ENCODE measurements around the gene APOA5.
"Not testable (repeated sequence)": the region's sequence is repeated elsewhere in the genome, so short reads cannot be mapped to it uniquely, and the experiment has no call there.

The APOA5 gene

DNA sequence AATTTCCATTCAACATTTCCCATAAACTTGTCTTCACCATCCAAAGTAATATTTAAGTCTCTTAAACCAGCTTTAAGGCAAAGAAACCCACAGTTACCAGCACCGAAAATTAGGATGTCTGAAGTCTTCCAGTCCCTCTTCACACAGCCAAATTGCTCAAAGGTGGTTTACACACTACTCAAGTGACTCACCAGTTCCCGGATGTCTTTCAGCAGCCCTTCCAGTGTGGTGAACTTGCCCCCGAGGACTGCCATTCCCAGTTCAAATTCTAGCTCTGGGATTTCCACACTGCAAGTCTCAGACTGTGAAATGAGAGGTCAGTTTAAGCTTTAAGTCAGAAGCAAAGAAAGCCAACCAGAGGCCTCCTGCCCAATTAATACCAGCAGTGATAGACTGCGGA is 9.0 kb downstream of the APOA5 start:
- Histone ChIP-seq H3K4me1 (ENCODE audit: control insufficient read depth in 1 of 2, insufficient read depth in 2 of 2, low read length in 2 of 2) (peaks cover 8 to 13% of the 10 kb centered on the region in 2 donors), H3K27ac (ENCODE audit: low read length) (no peak overlapping the region), H3K4me3 (ENCODE audit: low read depth in 1 of 2, low read length in 2 of 2) (no peak overlapping the region), H3K9me3 (ENCODE audit: control insufficient read depth in 1 of 2, low read length in 2 of 2) (no peaks in the 10 kb centered on the region), H3K27me3 (ENCODE audit: low read depth, low read length) (no peaks in the 10 kb centered on the region), H3K36me3 (ENCODE audit: control insufficient read depth in 1 of 2, insufficient read depth in 2 of 2, low read length in 2 of 2) (peaks cover 80 to 82% of the 10 kb centered on the region in 2 donors)

DNA sequence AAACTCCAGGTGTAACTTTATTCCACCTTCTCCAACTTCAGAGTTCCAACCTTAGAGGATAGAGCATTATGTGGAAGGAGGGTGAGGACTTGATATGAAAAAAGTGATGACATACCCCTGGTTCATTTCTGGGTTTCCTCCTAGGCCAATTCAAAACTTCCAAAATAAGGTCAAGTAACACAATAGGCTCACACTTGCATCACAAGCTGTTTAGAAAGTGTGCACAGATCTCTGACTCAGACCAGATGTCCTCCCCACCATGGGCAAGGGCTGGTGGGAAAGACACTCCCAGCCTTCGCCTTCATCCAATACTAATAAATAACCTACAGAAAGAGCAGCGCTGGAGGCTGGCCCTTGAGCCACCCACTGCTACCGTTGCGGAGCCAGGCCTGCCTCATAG is 13.1 kb downstream of the APOA5 start:
- no peak overlapping the region for H3K27ac ChIP-seq (ENCODE audit: low read length)
- H3K4me3 ChIP-seq (ENCODE audit: low read depth in 1 of 2, low read length in 2 of 2) = no peak overlapping the region
- peaks cover 61 to 62% of the 10 kb centered on the region in 2 donors for H3K36me3 ChIP-seq (ENCODE audit: control insufficient read depth in 1 of 2, insufficient read depth in 2 of 2, low read length in 2 of 2)
- peaks cover 0 to 3% of the 10 kb centered on the region in 2 donors for H3K4me1 ChIP-seq (ENCODE audit: control insufficient read depth in 1 of 2, insufficient read depth in 2 of 2, low read length in 2 of 2)
- H3K27me3 ChIP-seq (ENCODE audit: low read depth, low read length) = no peaks in the 10 kb centered on the region
- no peaks in the 10 kb centered on the region for H3K9me3 ChIP-seq (ENCODE audit: control insufficient read depth in 1 of 2, low read length in 2 of 2)

DNA sequence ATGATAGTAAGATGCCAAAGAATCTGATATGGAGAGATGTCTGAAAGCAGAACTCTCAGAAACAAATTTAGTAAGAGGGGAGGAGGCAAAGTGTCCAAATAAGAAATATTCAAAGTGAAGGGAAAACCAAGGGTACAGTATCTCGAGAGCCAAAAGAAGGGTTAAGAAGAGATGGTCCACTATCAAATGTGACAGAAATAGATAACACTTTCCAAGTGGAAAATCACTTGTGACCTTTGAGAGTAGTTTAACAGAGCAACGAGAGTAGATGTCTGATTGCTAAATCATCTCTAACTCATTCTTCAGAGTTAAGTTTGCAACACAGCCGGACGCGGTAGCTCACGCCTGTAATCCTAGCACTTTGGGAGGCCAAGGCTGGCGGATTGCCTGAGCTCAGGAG is 14.6 kb downstream of the APOA5 start:
- Histone ChIP-seq H3K36me3 (ENCODE audit: control insufficient read depth in 1 of 2, insufficient read depth in 2 of 2, low read length in 2 of 2) (peaks cover 46 to 51% of the 10 kb centered on the region in 2 donors), H3K27ac (ENCODE audit: low read length) (no peak overlapping the region), H3K4me1 (ENCODE audit: control insufficient read depth in 1 of 2, insufficient read depth in 2 of 2, low read length in 2 of 2) (peaks cover 0 to 6% of the 10 kb centered on the region in 2 donors), H3K4me3 (ENCODE audit: low read depth in 1 of 2, low read length in 2 of 2) (no peak overlapping the region), H3K9me3 (ENCODE audit: control insufficient read depth in 1 of 2, low read length in 2 of 2) (no peaks in the 10 kb centered on the region), H3K27me3 (ENCODE audit: low read depth, low read length) (no peaks in the 10 kb centered on the region)

DNA sequence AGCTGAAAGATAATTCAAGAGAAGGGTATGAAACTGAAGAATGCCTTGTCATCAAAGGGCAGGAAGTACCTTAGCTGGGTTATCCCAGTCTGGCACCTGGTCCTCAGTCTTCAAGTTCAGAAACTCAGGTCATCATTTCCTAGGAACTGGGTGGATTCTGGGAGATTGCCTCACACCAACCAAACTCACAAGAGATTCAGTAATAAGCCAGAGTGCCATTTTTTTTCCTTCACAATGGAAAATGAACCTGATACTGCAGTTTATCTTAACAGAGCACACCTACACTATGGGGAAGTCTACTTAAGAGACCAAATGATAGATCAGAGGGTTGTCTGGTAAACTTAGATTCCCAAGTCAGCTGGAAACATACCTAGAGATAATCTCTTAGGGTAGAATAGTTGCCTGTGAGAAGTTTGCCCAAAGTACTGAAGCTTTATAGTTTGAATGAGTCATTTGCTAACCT is 15.1 kb downstream of the APOA5 start:
- Histone ChIP-seq H3K4me3 (ENCODE audit: low read depth in 1 of 2, low read length in 2 of 2) (no peak overlapping the region), H3K27ac (ENCODE audit: low read length) (no peak overlapping the region), H3K27me3 (ENCODE audit: low read depth, low read length) (no peaks in the 10 kb centered on the region), H3K9me3 (ENCODE audit: control insufficient read depth in 1 of 2, low read length in 2 of 2) (no peaks in the 10 kb centered on the region), H3K36me3 (ENCODE audit: control insufficient read depth in 1 of 2, insufficient read depth in 2 of 2, low read length in 2 of 2) (peaks cover 44 to 46% of the 10 kb centered on the region in 2 donors), H3K4me1 (ENCODE audit: control insufficient read depth in 1 of 2, insufficient read depth in 2 of 2, low read length in 2 of 2) (peaks cover 5 to 11% of the 10 kb centered on the region in 2 donors)

- H3K36me3 ChIP-seq (ENCODE audit: control insufficient read depth in 1 of 2, insufficient read depth in 2 of 2, low read length in 2 of 2) = peaks cover 38 to 41% of the 10 kb centered on the region in 2 donors
- H3K4me1 ChIP-seq (ENCODE audit: control insufficient read depth in 1 of 2, insufficient read depth in 2 of 2, low read length in 2 of 2) = peaks cover 7 to 17% of the 10 kb centered on the region in 2 donors
- no peaks in the 10 kb centered on the region for H3K9me3 ChIP-seq (ENCODE audit: control insufficient read depth in 1 of 2, low read length in 2 of 2)
- no peak overlapping the region for H3K27ac ChIP-seq (ENCODE audit: low read length)
- no peaks in the 10 kb centered on the region for H3K27me3 ChIP-seq (ENCODE audit: low read depth, low read length)
- H3K4me3 ChIP-seq (ENCODE audit: low read depth in 1 of 2, low read length in 2 of 2) = no peak overlapping the region
Measured at GRCh38 chr11:116775975-116776374, 15.7 kb downstream of the APOA5 start.

DNA sequence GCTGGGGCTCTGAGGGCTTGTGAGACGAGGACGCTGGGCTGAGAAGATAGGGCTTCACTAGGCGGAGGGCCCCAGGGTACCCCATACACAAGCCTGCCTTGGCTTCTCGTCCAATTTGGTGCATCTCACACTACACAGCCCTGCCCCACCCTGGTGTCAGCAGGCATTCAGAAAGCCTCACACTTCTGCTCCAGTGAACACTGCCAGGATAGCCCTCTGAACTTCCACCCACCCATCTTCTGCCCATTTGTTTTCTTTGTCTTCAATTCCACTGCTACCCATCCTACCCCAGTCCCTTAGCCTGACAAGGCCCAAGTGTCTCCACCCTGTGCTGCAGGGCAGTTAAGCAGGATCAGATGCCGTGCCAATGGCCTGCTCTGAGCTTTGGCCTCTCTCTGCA is 17.0 kb downstream of the APOA5 start:
- peaks cover 7 to 20% of the 10 kb centered on the region in 2 donors for H3K4me1 ChIP-seq (ENCODE audit: control insufficient read depth in 1 of 2, insufficient read depth in 2 of 2, low read length in 2 of 2)

GRCh38 chr11:116773203-116774097 is 18.2 kb downstream of the APOA5 start:
- Histone ChIP-seq H3K27me3 (ENCODE audit: low read depth, low read length) (no peaks in the 10 kb centered on the region), H3K4me1 (ENCODE audit: control insufficient read depth in 1 of 2, insufficient read depth in 2 of 2, low read length in 2 of 2) (peaks cover 7 to 20% of the 10 kb centered on the region in 2 donors), H3K36me3 (ENCODE audit: control insufficient read depth in 1 of 2, insufficient read depth in 2 of 2, low read length in 2 of 2) (peaks cover 25 to 26% of the 10 kb centered on the region in 2 donors), H3K4me3 (ENCODE audit: low read depth in 1 of 2, low read length in 2 of 2) (peak overlapping the region; percentile 85 to 96), H3K27ac (ENCODE audit: low read length) (peak overlapping the region; percentile 60), H3K9me3 (ENCODE audit: control insufficient read depth in 1 of 2, low read length in 2 of 2) (no peaks in the 10 kb centered on the region)

More for the DNA sequence above, 17.0 kb downstream of the APOA5 start:
- no peaks in the 10 kb centered on the region for H3K27me3 ChIP-seq (ENCODE audit: low read depth, low read length)
- no peak overlapping the region for H3K27ac ChIP-seq (ENCODE audit: low read length)
- H3K36me3 ChIP-seq (ENCODE audit: control insufficient read depth in 1 of 2, insufficient read depth in 2 of 2, low read length in 2 of 2) = peaks cover 30 to 31% of the 10 kb centered on the region in 2 donors
- H3K4me3 ChIP-seq (ENCODE audit: low read depth in 1 of 2, low read length in 2 of 2) = no peak overlapping the region
- no peaks in the 10 kb centered on the region for H3K9me3 ChIP-seq (ENCODE audit: control insufficient read depth in 1 of 2, low read length in 2 of 2)

DNA sequence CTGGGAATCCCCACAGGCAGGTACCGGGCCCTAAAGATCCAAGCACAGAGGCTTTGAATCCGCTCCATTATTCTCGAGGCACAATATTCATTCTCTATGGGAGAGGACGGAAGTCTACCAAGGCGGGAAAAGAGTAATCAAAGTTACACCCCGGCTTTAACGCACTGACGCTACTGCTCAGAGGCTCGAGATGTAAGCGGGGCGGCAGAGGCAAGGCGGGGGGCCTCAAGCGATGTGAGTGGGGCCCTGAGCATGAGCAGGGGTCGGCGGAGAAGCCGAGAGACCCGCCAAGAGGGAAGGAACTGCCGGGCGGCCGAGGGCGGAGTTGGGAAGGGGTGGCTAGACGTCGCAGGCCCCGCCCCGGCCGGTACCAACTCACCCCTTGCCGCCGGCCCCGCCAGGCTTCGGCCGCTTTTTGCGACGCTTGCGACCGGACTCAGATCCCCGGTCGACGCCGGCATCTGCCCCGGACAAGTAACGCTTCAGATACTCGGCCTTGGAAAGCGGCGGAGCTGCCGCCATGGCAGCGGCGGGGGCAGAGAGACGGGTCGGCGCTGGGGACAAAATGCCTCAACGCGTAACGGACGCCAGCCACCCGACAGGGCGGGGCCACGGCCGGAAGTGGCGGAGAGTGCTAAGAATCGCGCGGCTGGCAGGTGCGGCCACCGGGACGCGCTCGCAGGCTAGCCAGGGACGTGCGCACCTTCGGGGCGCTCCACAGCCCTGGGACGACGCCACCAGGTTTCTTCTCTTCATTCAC is 19.1 kb downstream of the APOA5 start, which contains the start of gene BUD13:
TSS of gene BUD13 (minus strand) at position 545 of the 760 bp plus-strand sequence. CDS start at position 522, 23 bp downstream.
- Histone ChIP-seq H3K4me1 (ENCODE audit: control insufficient read depth in 1 of 2, insufficient read depth in 2 of 2, low read length in 2 of 2) (peaks cover 7 to 20% of the 10 kb centered on the region in 2 donors), H3K36me3 (ENCODE audit: control insufficient read depth in 1 of 2, insufficient read depth in 2 of 2, low read length in 2 of 2) (peaks cover 17 to 18% of the 10 kb centered on the region in 2 donors), H3K4me3 (ENCODE audit: low read depth in 1 of 2, low read length in 2 of 2) (peak within 1 kb of the TSS; percentile 85 to 96), H3K27ac (ENCODE audit: low read length) (peak within 1 kb of the TSS; percentile 74), H3K27me3 (ENCODE audit: low read depth, low read length) (no peaks in the 10 kb centered on the region), H3K9me3 (ENCODE audit: control insufficient read depth in 1 of 2, low read length in 2 of 2) (no peaks in the 10 kb centered on the region)

DNA sequence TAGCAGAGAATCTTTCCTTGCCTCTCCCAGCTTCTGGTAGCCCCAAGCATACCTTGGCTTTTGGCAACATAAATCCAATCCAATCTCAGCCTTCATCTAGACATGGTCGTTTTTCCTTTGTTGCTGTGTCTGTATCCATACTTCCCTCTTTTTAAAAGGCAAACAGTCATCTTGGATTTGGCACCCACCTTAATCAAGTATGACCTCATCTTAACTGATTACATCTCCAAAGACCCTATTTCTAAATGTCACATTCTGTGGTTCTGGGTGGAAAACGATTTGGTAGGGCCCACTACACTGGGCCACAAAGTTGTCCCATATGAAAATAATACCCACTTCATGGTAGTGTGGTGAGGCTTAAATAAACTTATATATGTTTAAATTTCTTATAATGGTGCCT is 19.7 kb downstream of the APOA5 start:
- Histone ChIP-seq H3K36me3 (ENCODE audit: control insufficient read depth in 1 of 2, insufficient read depth in 2 of 2, low read length in 2 of 2) (peaks cover 13 to 14% of the 10 kb centered on the region in 2 donors), H3K4me1 (ENCODE audit: control insufficient read depth in 1 of 2, insufficient read depth in 2 of 2, low read length in 2 of 2) (peaks cover 7 to 20% of the 10 kb centered on the region in 2 donors), H3K27me3 (ENCODE audit: low read depth, low read length) (no peaks in the 10 kb centered on the region), H3K4me3 (ENCODE audit: low read depth in 1 of 2, low read length in 2 of 2) (peak overlapping the region; percentile 85 to 96), H3K27ac (ENCODE audit: low read length) (peak overlapping the region; percentile 74), H3K9me3 (ENCODE audit: control insufficient read depth in 1 of 2, low read length in 2 of 2) (no peaks in the 10 kb centered on the region)

GRCh38 chr11:116762132-116762531 is 29.5 kb downstream of the APOA5 start:
- H3K27me3 ChIP-seq (ENCODE audit: low read depth, low read length) = no peaks in the 10 kb centered on the region
- peaks cover 61 to 73% of the 10 kb centered on the region in 2 donors for H3K36me3 ChIP-seq (ENCODE audit: control insufficient read depth in 1 of 2, insufficient read depth in 2 of 2, low read length in 2 of 2)
- H3K4me1 ChIP-seq (ENCODE audit: control insufficient read depth in 1 of 2, insufficient read depth in 2 of 2, low read length in 2 of 2) = no peaks in the 10 kb centered on the region
- H3K4me3 ChIP-seq (ENCODE audit: low read depth in 1 of 2, low read length in 2 of 2) = no peak overlapping the region
- no peaks in the 10 kb centered on the region for H3K9me3 ChIP-seq (ENCODE audit: control insufficient read depth in 1 of 2, low read length in 2 of 2)
- no peak overlapping the region for H3K27ac ChIP-seq (ENCODE audit: low read length)

DNA sequence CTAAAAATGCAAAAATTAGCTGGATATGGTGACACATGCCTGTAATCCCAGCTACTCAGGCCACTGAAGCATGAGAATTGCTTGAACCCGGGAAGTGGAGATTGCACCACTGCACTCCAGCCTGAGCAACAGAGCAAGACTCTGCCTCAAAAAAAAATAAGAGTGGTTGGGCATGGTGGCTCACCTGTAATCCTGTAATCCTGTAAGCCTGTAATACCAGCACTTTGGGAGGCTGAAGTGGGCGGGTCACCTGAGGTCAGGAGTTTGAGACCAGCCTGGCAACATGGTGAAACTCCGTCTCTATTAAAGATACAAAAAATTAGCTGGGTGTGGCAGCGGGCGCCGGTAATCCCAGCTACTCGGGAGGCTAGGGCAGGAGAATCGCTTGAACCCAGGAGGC is 35.6 kb downstream of the APOA5 start:
- H3K4me1 ChIP-seq (ENCODE audit: control insufficient read depth in 1 of 2, insufficient read depth in 2 of 2, low read length in 2 of 2); H3K27me3 ChIP-seq (ENCODE audit: low read depth, low read length); H3K9me3 ChIP-seq (ENCODE audit: control insufficient read depth in 1 of 2, low read length in 2 of 2); H3K4me3 ChIP-seq (ENCODE audit: low read depth in 1 of 2, low read length in 2 of 2); H3K27ac ChIP-seq (ENCODE audit: low read length): not testable (repeated sequence)
- H3K36me3 ChIP-seq (ENCODE audit: control insufficient read depth in 1 of 2, insufficient read depth in 2 of 2, low read length in 2 of 2) = peaks cover 55 to 67% of the 10 kb centered on the region in 2 donors

Data from muscle layer of duodenum (tissue), 2 donors.